Activated B cell treated with CpG ODN at 0.5 μM for 24 hours (primary cell): Measurements from ENCODE around the gene AKT3. TPM values are rescaled to one million over a fixed set of nuclear protein-coding genes. Genes with fewer than 3 reads are reported as not detected.

Source experiments
- ATAC-seq: fragments of 200-7000 bp; cut with Tn5 transposase; one replicate; pipeline ENCODE4 v1.10.0; 2021; ENCODE audit warnings: low read depth, mild to moderate bottlenecking, moderate library complexity
- CTCF ChIA-PET: fragments of 350-600 bp; sonication (Branson Sonifier 250); formaldehyde crosslinking; loops from one replicate; lab custom pipeline; 2021; ENCODE audit warnings: antibody characterized with exemption; lab: Charles Lee
- POLR2A ChIA-PET: fragments of 350-600 bp; sonication (Branson Sonifier 250); formaldehyde crosslinking; loops from one replicate; lab custom pipeline; 2021; ENCODE audit warnings: antibody characterized with exemption; lab: Charles Lee
- DNase-seq: peaks from one replicate; pipeline ENCODE4 v3.0.0; 2022
- H3K27ac Mint-ChIP-seq: one replicate; pipeline ENCODE4 v1.8.0; 2020; ENCODE audit warnings: mixed read lengths
- H3K27me3 Mint-ChIP-seq: one replicate; pipeline ENCODE4 v1.8.0; 2021; ENCODE audit warnings: mixed read lengths
- H3K36me3 Mint-ChIP-seq: one replicate; pipeline ENCODE4 v1.8.0; 2021; ENCODE audit warnings: low read depth, mixed read lengths
- H3K4me1 Mint-ChIP-seq: one replicate; pipeline ENCODE4 v1.8.0; 2021; ENCODE audit warnings: mixed read lengths
- H3K4me3 Mint-ChIP-seq: one replicate; pipeline ENCODE4 v1.8.0; 2020; ENCODE audit warnings: mild to moderate bottlenecking, mixed read lengths
- H3K9me3 Mint-ChIP-seq: one replicate; pipeline ENCODE4 v1.8.0; 2020; ENCODE audit warnings: mixed read lengths
- intact Hi-C: fragments of 100-400 bp; cut with micrococcal nuclease; formaldehyde crosslinking; loops from one replicate; pipeline ENCODE4 v1.15.1; 2024
- total RNA-seq: library from RNA; stranded (reverse); gene quantifications from 2 replicates; pipeline ENCODE4 v1.2.3, GENCODE V29; 2022
- TF ChIP-seq, protein P1 (sequence below): fragments of 200-600 bp; IDR thresholded peaks from one replicate; pipeline ENCODE4 v1.8.0; 2022; ENCODE audit warnings: antibody characterized with exemption, mild to moderate bottlenecking

The AKT3 gene
- total RNA-seq, 1 donor from 2014 or later: 63.3 TPM

DNA sequence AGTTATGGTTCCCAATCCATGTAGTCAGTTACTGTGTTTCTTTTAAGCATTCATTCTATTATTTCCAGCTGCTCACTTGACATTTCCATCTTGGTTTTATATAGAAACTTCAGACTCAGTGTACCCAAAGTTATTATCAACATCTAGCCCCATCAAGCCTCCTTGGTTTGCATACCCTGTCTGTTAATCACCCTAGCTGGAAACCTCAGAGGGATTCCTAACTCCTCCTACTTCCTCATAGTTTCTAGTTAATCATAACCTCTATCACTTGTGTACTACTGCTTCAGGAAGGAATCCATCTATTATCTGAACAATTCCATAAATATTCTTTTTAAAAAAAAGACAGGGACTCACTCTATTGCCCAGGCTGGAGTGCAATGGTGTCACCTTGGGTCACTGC lies 300.9 kb downstream of the AKT3 start:
- CTCF ChIA-PET: no interaction called here

DNA sequence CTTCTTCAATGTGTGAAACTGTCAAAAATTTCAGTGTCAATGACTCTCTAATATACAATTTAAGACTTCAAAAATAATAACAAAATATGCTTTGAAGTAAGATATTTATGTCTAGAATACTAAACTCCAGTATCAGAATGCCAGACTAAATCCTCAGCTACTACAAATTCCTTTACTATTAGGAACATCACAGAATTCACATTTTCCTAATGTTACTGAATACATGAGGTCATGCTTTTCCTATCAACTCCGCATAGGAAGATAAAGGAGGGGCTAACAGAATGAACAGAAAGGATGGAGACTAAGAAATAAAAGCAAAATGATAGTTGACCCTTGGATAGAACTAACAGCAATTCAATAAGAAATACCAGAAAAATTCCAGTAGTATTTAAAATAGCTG lies 301.5 kb downstream of the AKT3 start:
- Mint-ChIP-seq H3K36me3 (peaks cover 37% of the 10 kb centered on the region), H3K4me3 (no peak overlapping the region), H3K9me3 (no peaks in the 10 kb centered on the region), H3K4me1 (no peaks in the 10 kb centered on the region), H3K27ac (no peak overlapping the region), H3K27me3 (no peaks in the 10 kb centered on the region)
- no peak for ATAC-seq
- no peak for DNase-seq
- intact Hi-C loops: no loop called here
- ChIA-PET CTCF (no interaction called here), POLR2A (no interaction called here)
- TF ChIP-seq, protein P1, sequence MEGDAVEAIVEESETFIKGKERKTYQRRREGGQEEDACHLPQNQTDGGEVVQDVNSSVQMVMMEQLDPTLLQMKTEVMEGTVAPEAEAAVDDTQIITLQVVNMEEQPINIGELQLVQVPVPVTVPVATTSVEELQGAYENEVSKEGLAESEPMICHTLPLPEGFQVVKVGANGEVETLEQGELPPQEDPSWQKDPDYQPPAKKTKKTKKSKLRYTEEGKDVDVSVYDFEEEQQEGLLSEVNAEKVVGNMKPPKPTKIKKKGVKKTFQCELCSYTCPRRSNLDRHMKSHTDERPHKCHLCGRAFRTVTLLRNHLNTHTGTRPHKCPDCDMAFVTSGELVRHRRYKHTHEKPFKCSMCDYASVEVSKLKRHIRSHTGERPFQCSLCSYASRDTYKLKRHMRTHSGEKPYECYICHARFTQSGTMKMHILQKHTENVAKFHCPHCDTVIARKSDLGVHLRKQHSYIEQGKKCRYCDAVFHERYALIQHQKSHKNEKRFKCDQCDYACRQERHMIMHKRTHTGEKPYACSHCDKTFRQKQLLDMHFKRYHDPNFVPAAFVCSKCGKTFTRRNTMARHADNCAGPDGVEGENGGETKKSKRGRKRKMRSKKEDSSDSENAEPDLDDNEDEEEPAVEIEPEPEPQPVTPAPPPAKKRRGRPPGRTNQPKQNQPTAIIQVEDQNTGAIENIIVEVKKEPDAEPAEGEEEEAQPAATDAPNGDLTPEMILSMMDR: no peak

More for the DNA sequence above, 300.9 kb downstream of the AKT3 start:
- POLR2A ChIA-PET: no interaction called here
- no peak for DNase-seq
- Mint-ChIP-seq H3K27ac (no peak overlapping the region), H3K27me3 (no peaks in the 10 kb centered on the region), H3K9me3 (no peaks in the 10 kb centered on the region), H3K4me3 (no peak overlapping the region), H3K36me3 (peaks cover 32% of the 10 kb centered on the region), H3K4me1 (no peaks in the 10 kb centered on the region)
- intact Hi-C loops: no loop called here
- ATAC-seq: no peak
- TF ChIP-seq, protein P1: no peak

DNA sequence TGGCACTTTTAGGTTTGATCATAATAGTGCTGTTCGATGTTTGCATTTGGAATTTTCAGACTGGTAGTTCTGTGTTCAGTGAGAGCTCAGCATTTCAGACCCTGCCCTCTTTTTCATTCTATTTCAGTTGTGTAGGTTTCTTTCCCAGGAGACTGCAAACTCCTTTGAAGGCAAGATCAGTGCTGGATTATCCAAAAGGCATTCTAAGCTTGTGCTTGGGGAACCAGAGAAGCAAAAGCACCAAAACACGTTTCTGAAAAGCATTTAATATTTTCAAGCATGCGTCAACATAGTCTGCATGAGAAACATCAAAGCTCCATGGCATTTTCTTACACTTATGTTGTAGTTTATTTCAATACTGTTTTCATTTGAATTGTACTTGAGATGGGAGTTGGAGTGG lies 302.2 kb downstream of the AKT3 start:
- Mint-ChIP-seq H3K4me1 (no peaks in the 10 kb centered on the region), H3K9me3 (no peaks in the 10 kb centered on the region), H3K27me3 (no peaks in the 10 kb centered on the region), H3K4me3 (no peak overlapping the region), H3K36me3 (peaks cover 38% of the 10 kb centered on the region), H3K27ac (no peak overlapping the region)
- intact Hi-C loops: no loop called here
- ATAC-seq: no peak
- POLR2A ChIA-PET: no interaction called here
- TF ChIP-seq, protein P1: no peak
- no peak for DNase-seq
- CTCF ChIA-PET: no interaction called here

DNA sequence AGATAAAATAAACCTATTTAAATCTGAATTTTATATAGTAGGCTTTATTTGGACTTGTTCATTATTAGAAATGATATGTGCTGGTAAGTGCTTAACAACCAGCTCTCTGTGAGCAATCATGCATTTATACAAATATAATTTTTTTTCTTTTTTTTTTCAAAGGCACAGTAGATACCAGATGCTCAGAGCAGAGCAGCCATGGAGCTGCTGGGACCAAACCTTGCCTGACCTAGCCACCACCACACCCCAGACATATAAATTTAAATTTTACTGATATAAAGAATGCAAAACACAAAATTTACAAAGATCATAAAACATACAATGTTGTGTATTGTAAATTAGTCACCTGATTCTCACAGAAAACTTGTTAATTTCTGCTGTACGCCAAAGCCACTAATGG lies 303.6 kb downstream of the AKT3 start:
- no peak overlapping the region for H3K27ac Mint-ChIP-seq
- ChIA-PET CTCF (no interaction called here), POLR2A (interaction anchor here (0.6 kb wide), 1 partner anchor 110 kb away, joined by 3 read pairs; no protein-coding TSS in a partner anchor)
- TF ChIP-seq, protein P1: no peak
- H3K4me3 Mint-ChIP-seq: no peak overlapping the region
- no peaks in the 10 kb centered on the region for H3K9me3 Mint-ChIP-seq
- H3K36me3 Mint-ChIP-seq: peaks cover 35% of the 10 kb centered on the region
- no peaks in the 10 kb centered on the region for H3K4me1 Mint-ChIP-seq
- intact Hi-C loops: no loop called here
- ATAC-seq: no peak
- H3K27me3 Mint-ChIP-seq: no peaks in the 10 kb centered on the region
- no peak for DNase-seq

DNA sequence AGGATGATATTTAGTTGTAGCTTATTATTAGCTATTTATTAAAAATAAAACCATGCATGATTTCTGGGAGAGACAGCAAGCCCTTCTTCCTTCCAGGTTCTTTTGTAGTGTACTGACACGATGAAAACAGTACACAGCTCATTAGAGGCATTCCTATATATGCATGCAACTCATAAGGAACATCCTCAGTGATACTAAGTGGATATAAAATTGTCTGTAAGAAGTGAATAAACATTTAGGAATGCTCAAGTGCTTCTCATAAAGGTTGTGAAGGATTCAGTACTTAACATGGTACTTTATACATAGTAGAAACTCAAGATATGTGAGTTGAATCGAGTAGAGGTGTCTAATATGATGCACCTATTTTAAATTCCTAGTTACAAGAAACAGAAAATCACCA lies 306.5 kb downstream of the AKT3 start:
- ChIA-PET CTCF (no interaction called here), POLR2A (no interaction called here)
- H3K4me3 Mint-ChIP-seq: no peak overlapping the region
- no peaks in the 10 kb centered on the region for H3K9me3 Mint-ChIP-seq
- ATAC-seq: no peak
- TF ChIP-seq, protein P1: no peak
- no peak for DNase-seq
- H3K4me1 Mint-ChIP-seq: no peaks in the 10 kb centered on the region
- intact Hi-C loops: no loop called here
- no peaks in the 10 kb centered on the region for H3K27me3 Mint-ChIP-seq
- no peak overlapping the region for H3K27ac Mint-ChIP-seq
- peaks cover 31% of the 10 kb centered on the region for H3K36me3 Mint-ChIP-seq
